HEK293 (cell line): ENCODE measurements around the gene CEP63.

Experiments
- CTCF ChIA-PET: fragments of 350-600 bp; formaldehyde crosslinking; extraction: SDS; loops from one replicate; lab custom pipeline; 2021; ENCODE audit warnings: antibody characterized with exemption; lab: Yijun Ruan, JAX
- POLR2A ChIA-PET: fragments of 300-600 bp; formaldehyde crosslinking; extraction: SDS; loops from one replicate; lab custom pipeline; 2020; ENCODE audit warnings: antibody characterized with exemption, inconsistent platforms; lab: Yijun Ruan, JAX
- H3K27ac ChIP-seq: fragments of 200-500 bp; sonication (Bioruptor generic); 2 replicates; pipeline ENCODE4 v1.5.1; 2014; ENCODE audit warnings: low read depth, low read length, control low read depth, inconsistent platforms; ENCODE audit errors: extremely low read depth
- H3K36me3 ChIP-seq, 2 experiments: fragments of 200-500 bp in 1 of 2; sonication (Bioruptor generic) in 1 of 2; 1 replicate in 1 of 2; 2 replicates in 1 of 2; pipeline ENCODE4 v1.5.1; 2014 to 2017; ENCODE audit warnings: inconsistent platforms in 2 of 2, low read length in 2 of 2; ENCODE audit not compliant: control insufficient read depth in 2 of 2, insufficient read depth in 1 of 2
- H3K4me1 ChIP-seq: fragments of 200-500 bp; sonication (Bioruptor generic); 2 replicates; pipeline ENCODE4 v1.5.1; 2014; ENCODE audit warnings: mild to moderate bottlenecking, low read length, inconsistent platforms; ENCODE audit not compliant: control insufficient read depth, insufficient read depth
- H3K4me3 ChIP-seq: 2 replicates; pipeline ENCODE4 v1.5.1; 2011; ENCODE audit warnings: low read depth, mild to moderate bottlenecking, control low read depth, low read length, moderate library complexity
- H3K9me3 ChIP-seq: fragments of 200-500 bp; sonication (Bioruptor generic); 2 replicates; pipeline ENCODE4 v1.5.1; 2014; ENCODE audit warnings: low read depth, low read length, inconsistent platforms; ENCODE audit not compliant: control insufficient read depth, insufficient read depth
- GLI2 ChIP-seq: fragments of 450-650 bp; formaldehyde crosslinking; IDR thresholded peaks from 2 replicates; pipeline ENCODE4; 2017; ENCODE audit warnings: missing biosample characterization, missing genetic modification characterization, low read depth, borderline replicate concordance
- GLI4 ChIP-seq: fragments of 450-650 bp; formaldehyde crosslinking; IDR thresholded peaks from 2 replicates; pipeline ENCODE4 v1.5.1; 2016; ENCODE audit warnings: missing biosample characterization, missing genetic modification characterization
- KLF16 ChIP-seq: fragments of 450-650 bp; formaldehyde crosslinking; IDR thresholded peaks from 2 replicates; pipeline ENCODE4 v1.5.1; 2017; ENCODE audit warnings: missing biosample characterization, missing genetic modification characterization
- MEIS1 ChIP-seq: sonication (generic); formaldehyde crosslinking; IDR thresholded peaks from 2 replicates; pipeline ENCODE4 v1.8.1; 2022; ENCODE audit warnings: missing genetic modification reagents, mild to moderate bottlenecking, borderline replicate concordance
- ZNF202 ChIP-seq: fragments of 450-650 bp; formaldehyde crosslinking; IDR thresholded peaks from 2 replicates; pipeline ENCODE4 v1.5.1; 2016; ENCODE audit warnings: missing biosample characterization, missing genetic modification characterization, borderline replicate concordance
- ZNF292 ChIP-seq: fragments of 450-650 bp; formaldehyde crosslinking; IDR thresholded peaks from 2 replicates; pipeline ENCODE4 v1.5.1; 2016; ENCODE audit warnings: low read depth, missing biosample characterization, missing genetic modification characterization, borderline replicate concordance
- ZNF311 ChIP-seq: fragments of 450-650 bp; formaldehyde crosslinking; IDR thresholded peaks from 2 replicates; pipeline ENCODE4 v1.5.1; 2017; ENCODE audit warnings: missing biosample characterization, missing genetic modification characterization, borderline replicate concordance
- ZNF426 ChIP-seq: fragments of 450-650 bp; formaldehyde crosslinking; IDR thresholded peaks from 2 replicates; pipeline ENCODE4 v1.5.1; 2017; ENCODE audit warnings: missing biosample characterization, missing genetic modification characterization, mild to moderate bottlenecking, inconsistent platforms, moderate library complexity
- ZNF621 ChIP-seq: fragments of 450-650 bp; formaldehyde crosslinking; IDR thresholded peaks from 2 replicates; pipeline ENCODE4 v1.5.1; 2017; ENCODE audit warnings: missing biosample characterization, missing genetic modification characterization
- ZNF624 ChIP-seq: fragments of 450-650 bp; formaldehyde crosslinking; IDR thresholded peaks from 2 replicates; pipeline ENCODE4 v1.5.1; 2017; ENCODE audit warnings: missing biosample characterization, missing genetic modification characterization
- ZNF658 ChIP-seq: fragments of 450-650 bp; formaldehyde crosslinking; IDR thresholded peaks from 2 replicates; pipeline ENCODE4; 2016; ENCODE audit warnings: missing biosample characterization, missing genetic modification characterization
- ZNF677 ChIP-seq: fragments of 450-650 bp; IDR thresholded peaks from 2 replicates; pipeline ENCODE4 v1.5.0; 2018; ENCODE audit warnings: missing biosample characterization, mild to moderate bottlenecking, missing genetic modification characterization, moderate library complexity
- ZNF747 ChIP-seq: fragments of 450-650 bp; formaldehyde crosslinking; IDR thresholded peaks from 2 replicates; pipeline ENCODE4 v1.5.1; 2016; ENCODE audit warnings: missing biosample characterization, missing genetic modification characterization
- TF ChIP-seq, protein P1 (sequence below): fragments of 450-650 bp; formaldehyde crosslinking; IDR thresholded peaks from 2 replicates; pipeline ENCODE4 v1.5.1; 2016; ENCODE audit warnings: missing biosample characterization, missing genetic modification characterization
- TF ChIP-seq, protein P2 (sequence below): fragments of 450-650 bp; formaldehyde crosslinking; IDR thresholded peaks from 2 replicates; pipeline ENCODE4 v1.5.1; 2016; ENCODE audit warnings: missing biosample characterization, missing genetic modification characterization
- TF ChIP-seq, protein P3 (sequence below): fragments of 450-650 bp; formaldehyde crosslinking; IDR thresholded peaks from 2 replicates; pipeline ENCODE4 v1.5.1; 2017; ENCODE audit warnings: missing biosample characterization, missing genetic modification characterization
- TF ChIP-seq, protein P4 (sequence below): fragments of 450-650 bp; formaldehyde crosslinking; IDR thresholded peaks from 2 replicates; pipeline ENCODE4 v1.5.1; 2017; ENCODE audit warnings: missing biosample characterization, missing genetic modification characterization
- TF ChIP-seq, protein P5 (sequence below): fragments of 450-650 bp; formaldehyde crosslinking; IDR thresholded peaks from 2 replicates; pipeline ENCODE4 v1.5.1; 2016; ENCODE audit warnings: missing biosample characterization, missing genetic modification characterization
- TF ChIP-seq, protein P6 (sequence below): fragments of 450-650 bp; formaldehyde crosslinking; IDR thresholded peaks from 2 replicates; pipeline ENCODE4 v1.5.1; 2016; ENCODE audit warnings: missing biosample characterization, missing genetic modification characterization
- TF ChIP-seq, protein P7 (sequence below): fragments of 450-650 bp; formaldehyde crosslinking; IDR thresholded peaks from 2 replicates; pipeline ENCODE4 v1.5.1; 2017; ENCODE audit warnings: missing biosample characterization, missing genetic modification characterization

CEP63 gene

DNA sequence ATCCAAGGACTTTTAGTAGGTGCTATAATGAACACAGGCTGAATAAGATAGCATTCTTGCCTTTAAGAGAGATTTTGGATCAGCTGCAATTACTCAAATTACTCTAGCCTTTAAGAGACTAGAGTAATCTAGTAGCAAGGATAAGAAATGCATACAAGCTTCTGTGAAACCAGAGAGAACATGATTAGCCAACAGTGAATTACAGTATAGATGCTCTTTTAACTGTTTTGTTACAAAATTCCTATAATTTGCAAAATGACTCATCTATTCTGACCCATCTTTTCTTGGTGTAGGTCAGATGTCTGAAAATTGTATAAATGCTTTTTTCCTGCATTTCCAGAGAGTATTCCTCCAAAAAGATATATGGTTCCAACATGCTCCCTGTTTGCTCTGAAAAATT, 66.9 kb downstream of the CEP63 start (continued):
- TF ChIP-seq GLI2 (tag by site-specific recombination) (no peak), ZNF677 (no peak), ZNF426 (tag by site-specific recombination) (no peak)
- TF ChIP-seq, protein P1, sequence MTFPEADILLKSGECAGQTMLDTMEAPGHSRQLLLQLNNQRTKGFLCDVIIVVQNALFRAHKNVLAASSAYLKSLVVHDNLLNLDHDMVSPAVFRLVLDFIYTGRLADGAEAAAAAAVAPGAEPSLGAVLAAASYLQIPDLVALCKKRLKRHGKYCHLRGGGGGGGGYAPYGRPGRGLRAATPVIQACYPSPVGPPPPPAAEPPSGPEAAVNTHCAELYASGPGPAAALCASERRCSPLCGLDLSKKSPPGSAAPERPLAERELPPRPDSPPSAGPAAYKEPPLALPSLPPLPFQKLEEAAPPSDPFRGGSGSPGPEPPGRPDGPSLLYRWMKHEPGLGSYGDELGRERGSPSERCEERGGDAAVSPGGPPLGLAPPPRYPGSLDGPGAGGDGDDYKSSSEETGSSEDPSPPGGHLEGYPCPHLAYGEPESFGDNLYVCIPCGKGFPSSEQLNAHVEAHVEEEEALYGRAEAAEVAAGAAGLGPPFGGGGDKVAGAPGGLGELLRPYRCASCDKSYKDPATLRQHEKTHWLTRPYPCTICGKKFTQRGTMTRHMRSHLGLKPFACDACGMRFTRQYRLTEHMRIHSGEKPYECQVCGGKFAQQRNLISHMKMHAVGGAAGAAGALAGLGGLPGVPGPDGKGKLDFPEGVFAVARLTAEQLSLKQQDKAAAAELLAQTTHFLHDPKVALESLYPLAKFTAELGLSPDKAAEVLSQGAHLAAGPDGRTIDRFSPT, result no peak
- TF ChIP-seq, protein P2, sequence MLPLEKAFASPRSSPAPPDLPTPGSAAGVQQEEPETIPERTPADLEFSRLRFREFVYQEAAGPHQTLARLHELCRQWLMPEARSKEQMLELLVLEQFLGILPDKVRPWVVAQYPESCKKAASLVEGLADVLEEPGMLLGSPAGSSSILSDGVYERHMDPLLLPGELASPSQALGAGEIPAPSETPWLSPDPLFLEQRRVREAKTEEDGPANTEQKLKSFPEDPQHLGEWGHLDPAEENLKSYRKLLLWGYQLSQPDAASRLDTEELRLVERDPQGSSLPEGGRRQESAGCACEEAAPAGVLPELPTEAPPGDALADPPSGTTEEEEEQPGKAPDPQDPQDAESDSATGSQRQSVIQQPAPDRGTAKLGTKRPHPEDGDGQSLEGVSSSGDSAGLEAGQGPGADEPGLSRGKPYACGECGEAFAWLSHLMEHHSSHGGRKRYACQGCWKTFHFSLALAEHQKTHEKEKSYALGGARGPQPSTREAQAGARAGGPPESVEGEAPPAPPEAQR (tag by site-specific recombination), result no peak
- TF ChIP-seq, protein P3, sequence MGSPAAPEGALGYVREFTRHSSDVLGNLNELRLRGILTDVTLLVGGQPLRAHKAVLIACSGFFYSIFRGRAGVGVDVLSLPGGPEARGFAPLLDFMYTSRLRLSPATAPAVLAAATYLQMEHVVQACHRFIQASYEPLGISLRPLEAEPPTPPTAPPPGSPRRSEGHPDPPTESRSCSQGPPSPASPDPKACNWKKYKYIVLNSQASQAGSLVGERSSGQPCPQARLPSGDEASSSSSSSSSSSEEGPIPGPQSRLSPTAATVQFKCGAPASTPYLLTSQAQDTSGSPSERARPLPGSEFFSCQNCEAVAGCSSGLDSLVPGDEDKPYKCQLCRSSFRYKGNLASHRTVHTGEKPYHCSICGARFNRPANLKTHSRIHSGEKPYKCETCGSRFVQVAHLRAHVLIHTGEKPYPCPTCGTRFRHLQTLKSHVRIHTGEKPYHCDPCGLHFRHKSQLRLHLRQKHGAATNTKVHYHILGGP (tag by site-specific recombination), result no peak

DNA sequence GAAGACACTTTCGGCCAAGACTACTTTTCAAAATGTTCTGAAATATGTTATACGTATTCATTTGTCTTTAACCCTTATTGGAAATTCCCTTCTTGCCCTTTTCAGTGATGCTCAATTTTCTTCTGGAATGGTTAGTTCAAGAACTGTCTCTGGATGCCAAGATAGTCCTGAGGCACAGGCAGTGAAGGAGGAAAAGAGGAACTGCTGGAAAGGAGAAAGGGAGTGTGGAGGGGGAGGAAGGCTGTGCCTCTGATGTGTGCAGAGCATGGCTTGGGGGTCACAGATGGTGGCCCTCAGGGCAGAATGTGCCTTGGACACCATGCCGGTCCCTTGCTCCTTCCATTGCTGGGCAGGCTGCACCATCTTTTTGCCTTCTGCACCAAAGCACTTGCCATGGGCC, 73.7 kb downstream of the CEP63 start:
- Histone ChIP-seq H3K4me1 (no peaks in the 10 kb centered on the region), H3K36me3 (peaks cover 0 to 6% of the 10 kb centered on the region in 2 experiments; a peak in 1 of 3 replicates), H3K9me3 (no peaks in the 10 kb centered on the region), H3K27ac (no peak overlapping the region), H3K4me3 (no peak overlapping the region)
- ChIA-PET CTCF (no interaction called here), POLR2A (no interaction called here)
- TF ChIP-seq, protein P4, sequence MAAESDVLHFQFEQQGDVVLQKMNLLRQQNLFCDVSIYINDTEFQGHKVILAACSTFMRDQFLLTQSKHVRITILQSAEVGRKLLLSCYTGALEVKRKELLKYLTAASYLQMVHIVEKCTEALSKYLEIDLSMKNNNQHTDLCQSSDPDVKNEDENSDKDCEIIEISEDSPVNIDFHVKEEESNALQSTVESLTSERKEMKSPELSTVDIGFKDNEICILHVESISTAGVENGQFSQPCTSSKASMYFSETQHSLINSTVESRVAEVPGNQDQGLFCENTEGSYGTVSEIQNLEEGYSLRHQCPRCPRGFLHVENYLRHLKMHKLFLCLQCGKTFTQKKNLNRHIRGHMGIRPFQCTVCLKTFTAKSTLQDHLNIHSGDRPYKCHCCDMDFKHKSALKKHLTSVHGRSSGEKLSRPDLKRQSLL, result no peak
- TF ChIP-seq GLI4, result no peak
- no peak for TF ChIP-seq ZNF292 (tag by site-specific recombination)
- TF ChIP-seq, protein P5, sequence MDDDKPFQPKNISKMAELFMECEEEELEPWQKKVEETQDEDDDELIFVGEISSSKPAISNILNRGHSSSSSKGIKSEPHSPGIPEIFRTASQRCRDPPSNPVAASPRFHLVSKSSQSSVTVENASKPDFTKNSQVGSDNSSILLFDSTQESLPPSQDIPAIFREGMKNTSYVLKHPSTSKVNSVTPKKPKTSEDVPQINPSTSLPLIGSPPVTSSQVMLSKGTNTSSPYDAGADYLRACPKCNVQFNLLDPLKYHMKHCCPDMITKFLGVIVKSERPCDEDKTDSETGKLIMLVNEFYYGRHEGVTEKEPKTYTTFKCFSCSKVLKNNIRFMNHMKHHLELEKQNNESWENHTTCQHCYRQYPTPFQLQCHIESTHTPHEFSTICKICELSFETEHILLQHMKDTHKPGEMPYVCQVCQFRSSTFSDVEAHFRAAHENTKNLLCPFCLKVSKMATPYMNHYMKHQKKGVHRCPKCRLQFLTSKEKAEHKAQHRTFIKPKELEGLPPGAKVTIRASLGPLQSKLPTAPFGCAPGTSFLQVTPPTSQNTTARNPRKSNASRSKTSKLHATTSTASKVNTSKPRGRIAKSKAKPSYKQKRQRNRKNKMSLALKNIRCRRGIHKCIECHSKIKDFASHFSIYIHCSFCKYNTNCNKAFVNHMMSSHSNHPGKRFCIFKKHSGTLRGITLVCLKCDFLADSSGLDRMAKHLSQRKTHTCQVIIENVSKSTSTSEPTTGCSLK, result no peak
- no peak for TF ChIP-seq ZNF621
- no peak for TF ChIP-seq ZNF624 (tag by site-specific recombination)
- TF ChIP-seq, protein P6, sequence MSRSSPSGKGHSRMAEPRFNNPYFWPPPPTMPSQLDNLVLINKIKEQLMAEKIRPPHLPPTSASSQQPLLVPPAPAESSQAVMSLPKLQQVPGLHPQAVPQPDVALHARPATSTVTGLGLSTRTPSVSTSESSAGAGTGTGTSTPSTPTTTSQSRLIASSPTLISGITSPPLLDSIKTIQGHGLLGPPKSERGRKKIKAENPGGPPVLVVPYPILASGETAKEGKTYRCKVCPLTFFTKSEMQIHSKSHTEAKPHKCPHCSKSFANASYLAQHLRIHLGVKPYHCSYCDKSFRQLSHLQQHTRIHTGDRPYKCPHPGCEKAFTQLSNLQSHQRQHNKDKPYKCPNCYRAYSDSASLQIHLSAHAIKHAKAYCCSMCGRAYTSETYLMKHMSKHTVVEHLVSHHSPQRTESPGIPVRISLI (tag by site-specific recombination), result no peak
- no peak for TF ChIP-seq MEIS1 (CRISPR knock-in tag)
- TF ChIP-seq ZNF747 (tag by site-specific recombination), result no peak
- TF ChIP-seq, protein P7, sequence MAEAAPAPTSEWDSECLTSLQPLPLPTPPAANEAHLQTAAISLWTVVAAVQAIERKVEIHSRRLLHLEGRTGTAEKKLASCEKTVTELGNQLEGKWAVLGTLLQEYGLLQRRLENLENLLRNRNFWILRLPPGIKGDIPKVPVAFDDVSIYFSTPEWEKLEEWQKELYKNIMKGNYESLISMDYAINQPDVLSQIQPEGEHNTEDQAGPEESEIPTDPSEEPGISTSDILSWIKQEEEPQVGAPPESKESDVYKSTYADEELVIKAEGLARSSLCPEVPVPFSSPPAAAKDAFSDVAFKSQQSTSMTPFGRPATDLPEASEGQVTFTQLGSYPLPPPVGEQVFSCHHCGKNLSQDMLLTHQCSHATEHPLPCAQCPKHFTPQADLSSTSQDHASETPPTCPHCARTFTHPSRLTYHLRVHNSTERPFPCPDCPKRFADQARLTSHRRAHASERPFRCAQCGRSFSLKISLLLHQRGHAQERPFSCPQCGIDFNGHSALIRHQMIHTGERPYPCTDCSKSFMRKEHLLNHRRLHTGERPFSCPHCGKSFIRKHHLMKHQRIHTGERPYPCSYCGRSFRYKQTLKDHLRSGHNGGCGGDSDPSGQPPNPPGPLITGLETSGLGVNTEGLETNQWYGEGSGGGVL (tag by site-specific recombination), result no peak
- TF ChIP-seq ZNF202, result no peak
- no peak for TF ChIP-seq KLF16 (tag by site-specific recombination)
- TF ChIP-seq ZNF658 (tag by site-specific recombination), result no peak
- TF ChIP-seq ZNF311 (tag by site-specific recombination), result no peak
